A549 (cell line): ENCODE measurements around the gene IHH. TPM values are rescaled to one million over a fixed set of nuclear protein-coding genes. Genes with fewer than 3 reads are reported as not detected.

Experiments used
- ATAC-seq, 2 experiments: fragments of 200-7000 bp in 1 of 2; fragments of >200 bp in 1 of 2; cut with Nextera tagmentation in 1 of 2; cut with Tn5 transposase in 1 of 2; 3 replicates each; pipeline versions ENCODE4 v1.8.0 to v1.9.1; 2018 to 2020; ENCODE audit warnings: mild to moderate bottlenecking in 1 of 2, moderate library complexity in 1 of 2
- CTCF ChIA-PET: fragments of 300-600 bp; sonication (Branson Sonifier 250); formaldehyde crosslinking; extraction: SDS; loops from one replicate; lab custom pipeline; 2021; ENCODE audit warnings: antibody characterized with exemption, inconsistent platforms; lab: Yijun Ruan, JAX
- POLR2A ChIA-PET: fragments of 350-600 bp; formaldehyde crosslinking; extraction: SDS; loops from one replicate; lab custom pipeline; 2021; ENCODE audit warnings: antibody characterized with exemption, inconsistent platforms; lab: Yijun Ruan, JAX
- DNase-seq, 2 experiments: peaks; one replicate each; pipeline versions ENCODE4 v3.0.0 to v3.0.0-alpha.2; 2011 to 2016; ENCODE audit warnings: low read depth in 1 of 2, low spot score in 1 of 2
- FAIRE-seq: peaks from 2 replicates; lab custom pipeline; 2011; peaks lifted over from hg19 to GRCh38; lab: Jason Lieb, UNC
- H3K27ac ChIP-seq, 2 experiments: fragments of >200 bp; sonication (Bioruptor Twin); formaldehyde crosslinking; 3 replicates each; pipeline ENCODE4 v1.5.1; 2016 to 2017
- H3K4me1 ChIP-seq: fragments of >200 bp; sonication (Bioruptor Twin); formaldehyde crosslinking; 3 replicates; pipeline ENCODE4 v1.6.1; 2016
- H3K4me2 ChIP-seq: fragments of >200 bp; sonication (Bioruptor Twin); formaldehyde crosslinking; 3 replicates; pipeline ENCODE4 v1.6.1; 2016
- H3K4me3 ChIP-seq: fragments of >200 bp; sonication (Bioruptor Twin); formaldehyde crosslinking; 3 replicates; pipeline ENCODE4 v1.5.1; 2016
- H3K9me3 ChIP-seq: fragments of >200 bp; sonication (Bioruptor Twin); formaldehyde crosslinking; 3 replicates; pipeline ENCODE4 v1.6.1; 2016
- ATOH8 ChIP-seq: fragments of 250-450 bp; sonication (Bioruptor Pico); IDR thresholded peaks from 2 replicates; pipeline ENCODE4 v1.5.0; 2020; ENCODE audit warnings: low read depth, mild to moderate bottlenecking, moderate library complexity
- BCL3 ChIP-seq: fragments of >200 bp; sonication (Bioruptor Twin); formaldehyde crosslinking; IDR thresholded peaks from 3 replicates; pipeline ENCODE4 v1.6.1; 2016
- BHLHE40 ChIP-seq: IDR thresholded peaks from 2 replicates; pipeline ENCODE4 v1.6.1; 2012; ENCODE audit warnings: low read depth, low read length, inconsistent platforms
- CEBPB ChIP-seq, 2 experiments: fragments of >200 bp in 1 of 2; sonication (Bioruptor Twin) in 1 of 2; formaldehyde crosslinking in 1 of 2; IDR thresholded peaks; 2 replicates each; pipeline ENCODE4 v1.6.1; 2012 to 2016
- CHD4 ChIP-seq: fragments of 200-600 bp; sonication (generic); IDR thresholded peaks from 2 replicates; pipeline ENCODE4 v1.6.1; 2016; ENCODE audit warnings: antibody characterized with exemption, mild to moderate bottlenecking, borderline replicate concordance
- CTCF ChIP-seq: fragments of >200 bp; sonication (Bioruptor Twin); formaldehyde crosslinking; IDR thresholded peaks from 3 replicates; pipeline ENCODE4 v1.5.1; 2016
- FOSB ChIP-seq: fragments of 250-450 bp; sonication (Bioruptor Pico); IDR thresholded peaks from 2 replicates; pipeline ENCODE4 v1.5.0; 2020; ENCODE audit warnings: mild to moderate bottlenecking, moderate library complexity
- FOSL2 ChIP-seq, 2 experiments: fragments of 450-650 bp in 1 of 2; fragments of >200 bp in 1 of 2; sonication (Bioruptor Twin) in 1 of 2; formaldehyde crosslinking; IDR thresholded peaks; 2 replicates each; pipeline versions ENCODE4 v1.5.0 to v1.6.1; 2016 to 2020; ENCODE audit warnings: mild to moderate bottlenecking in 1 of 2, moderate library complexity in 1 of 2
- HEYL ChIP-seq: fragments of 250-450 bp; sonication (Bioruptor Pico); IDR thresholded peaks from 2 replicates; pipeline ENCODE4 v1.8.0; 2021; ENCODE audit warnings: mild to moderate bottlenecking, moderate library complexity
- HMGXB4 ChIP-seq: fragments of 250-450 bp; sonication (Bioruptor Pico); IDR thresholded peaks from 2 replicates; pipeline ENCODE4 v1.5.0; 2021; ENCODE audit warnings: mild to moderate bottlenecking, moderate library complexity, borderline replicate concordance
- HOXA7 ChIP-seq: fragments of 250-450 bp; sonication (Bioruptor Pico); IDR thresholded peaks from 2 replicates; pipeline ENCODE4 v1.5.0; 2020; ENCODE audit warnings: mild to moderate bottlenecking, moderate library complexity
- HOXB13 ChIP-seq: fragments of 250-450 bp; sonication (Bioruptor Pico); IDR thresholded peaks from 2 replicates; pipeline ENCODE4 v1.5.0; 2020; ENCODE audit warnings: low read depth, mild to moderate bottlenecking, moderate library complexity
- KDM5A ChIP-seq: fragments of 200-600 bp; sonication (generic); IDR thresholded peaks from 2 replicates; pipeline ENCODE4 v1.6.1; 2016; ENCODE audit warnings: antibody characterized with exemption, mild to moderate bottlenecking
- MYC ChIP-seq: IDR thresholded peaks from 2 replicates; pipeline ENCODE4 v1.6.1; 2012; ENCODE audit warnings: mild to moderate bottlenecking, inconsistent platforms, low read length, improper control_type of control experiment, borderline replicate concordance
- NFE2L2 ChIP-seq: fragments of 150-350 bp; conservative IDR thresholded peaks from 2 replicates; pipeline ENCODE4 v1.6.1; 2014; ENCODE audit warnings: low read length
- NPAS2 ChIP-seq: fragments of 250-450 bp; sonication (Bioruptor Pico); IDR thresholded peaks from 2 replicates; pipeline ENCODE4 v1.8.0; 2022; ENCODE audit warnings: mild to moderate bottlenecking, moderate library complexity, borderline replicate concordance
- NR3C1 ChIP-seq: fragments of >200 bp; sonication (Bioruptor Twin); formaldehyde crosslinking; IDR thresholded peaks from 3 replicates; pipeline ENCODE4 v1.6.1; 2017
- PBX3 ChIP-seq: IDR thresholded peaks from 2 replicates; pipeline ENCODE4 v1.6.1; 2012
- PHF8 ChIP-seq: fragments of 200-600 bp; sonication (generic); IDR thresholded peaks from 2 replicates; pipeline ENCODE4 v1.6.1; 2016; ENCODE audit warnings: low read depth, mild to moderate bottlenecking, antibody characterized with exemption, moderate library complexity, borderline replicate concordance
- POLR2AphosphoS2 ChIP-seq: conservative IDR thresholded peaks from 2 replicates; pipeline ENCODE4 v1.6.1; 2012; ENCODE audit warnings: low read length, improper control_type of control experiment, inconsistent platforms
- RAD21 ChIP-seq, 2 experiments: fragments of >200 bp in 1 of 2; sonication (Bioruptor Twin) in 1 of 2; formaldehyde crosslinking in 1 of 2; IDR thresholded peaks in 1 of 2; conservative IDR thresholded peaks in 1 of 2; 2 replicates in 1 of 2; 3 replicates in 1 of 2; pipeline ENCODE4 v1.6.1; 2012 to 2018; ENCODE audit warnings: inconsistent platforms in 1 of 2
- RCOR1 ChIP-seq: fragments of 150-350 bp; IDR thresholded peaks from 2 replicates; pipeline ENCODE4 v1.6.1; 2014; ENCODE audit warnings: antibody characterized with exemption, low read length, low read depth
- REST ChIP-seq: fragments of 200-600 bp; sonication (generic); IDR thresholded peaks from 2 replicates; pipeline ENCODE4 v1.6.1; 2016; ENCODE audit warnings: antibody characterized with exemption, mild to moderate bottlenecking, moderate library complexity
- SMC3 ChIP-seq: fragments of >200 bp; sonication (Bioruptor Twin); formaldehyde crosslinking; IDR thresholded peaks from 3 replicates; pipeline ENCODE4 v1.6.1; 2018; ENCODE audit warnings: inconsistent platforms
- USF2 ChIP-seq: fragments of 450-650 bp; IDR thresholded peaks from 2 replicates; pipeline ENCODE4 v1.6.1; 2014; ENCODE audit warnings: antibody characterized with exemption
- ZNF302 ChIP-seq: fragments of 250-450 bp; sonication (Bioruptor Pico); IDR thresholded peaks from 2 replicates; pipeline ENCODE4 v1.9.0; 2021; ENCODE audit warnings: inconsistent platforms, mild to moderate bottlenecking, moderate library complexity
- ZSCAN20 ChIP-seq: fragments of 250-450 bp; sonication (Bioruptor Pico); IDR thresholded peaks from 2 replicates; pipeline ENCODE4 v1.8.0; 2022; ENCODE audit warnings: mild to moderate bottlenecking, moderate library complexity
- WGBS: methylation state at CpG from one replicate; pipeline ENCODE4 v1.1.6; 2017; ENCODE audit errors: missing lambda C conversion rate; 5-methylcytosine and 5-hydroxymethylcytosine counted together
- polyA plus RNA-seq, 4 experiments: library from polyadenylated mRNA; depleted of rRNA in 3 of 4; stranded (reverse); fragments of >200 nt; fragmentation: RNase III in 1 of 4; extraction: RNeasy Plus Mini Kit Qiagen cat#74134 plus additional on column Dnase treatment in 1 of 4; gene quantifications; 2 replicates in 3 of 4; 3 replicates in 1 of 4; pipeline ENCODE4 v1.2.3, GENCODE V29; 2011 to 2017

The IHH gene
- polyA plus RNA-seq, 2 of the 4 experiments (the other 2 are of a cell fraction) = 0.13 TPM; not detected in 1

- H3K4me2 ChIP-seq = no peak overlapping the region
- no peaks in the 10 kb centered on the region for H3K9me3 ChIP-seq
- H3K27ac ChIP-seq = no peak overlapping the region
- no peak overlapping the region for H3K4me3 ChIP-seq
- no peaks in the 10 kb centered on the region for H3K4me1 ChIP-seq
- TF ChIP-seq ZNF302 (CRISPR knock-in tag) = no peak
- TF ChIP-seq CTCF = peak; percentile 88
- no peak for TF ChIP-seq KDM5A
- peak; percentile 82 to 87 for TF ChIP-seq RAD21 (conservative IDR thresholded peaks at IDR 0.05 in 1 of 2, IDR thresholded peaks at IDR 0.05 in 1 of 2)
- no peak for TF ChIP-seq NFE2L2
- no peak for TF ChIP-seq PBX3
- TF ChIP-seq PHF8 = no peak
- TF ChIP-seq NPAS2 (CRISPR knock-in tag) = no peak
- TF ChIP-seq HOXB13 (CRISPR knock-in tag) = no peak
- no peak for TF ChIP-seq CEBPB (IDR thresholded peaks at IDR 0.05)
- no peak for TF ChIP-seq MYC
- TF ChIP-seq RCOR1 = no peak
- no peak for TF ChIP-seq FOSL2 (IDR thresholded peaks at IDR 0.05)
- no peak for TF ChIP-seq FOSL2 (CRISPR knock-in tag; IDR thresholded peaks at IDR 0.05)
- no peak for TF ChIP-seq NR3C1
- no peak for TF ChIP-seq BHLHE40
- no peak for TF ChIP-seq FOSB
- TF ChIP-seq HEYL (CRISPR knock-in tag) = no peak
- TF ChIP-seq ATOH8 (CRISPR knock-in tag) = no peak
- peak; percentile 84 for TF ChIP-seq SMC3
- no peak for TF ChIP-seq REST
- no peak for TF ChIP-seq HMGXB4 (CRISPR knock-in tag)
- no peak for TF ChIP-seq ZSCAN20 (CRISPR knock-in tag)
- TF ChIP-seq CHD4 = no peak
- no peak for TF ChIP-seq HOXA7 (CRISPR knock-in tag)
- TF ChIP-seq BCL3 = no peak
- TF ChIP-seq USF2 = no peak
- no peak for TF ChIP-seq POLR2AphosphoS2
- ChIA-PET POLR2A (no interaction called here), CTCF (interaction anchor here (0.6 to 12.4 kb wide), 57 partner anchors 10 to 498 kb away, joined by 3 to 173 read pairs (median 6); partner anchors contain the start of genes CFAP65, CRYBA2, IHH and NHEJ1)
- 32% methylated on average over 9 of the region's 9 CpGs for WGBS
- peak; percentile 89 to 97; a peak in 5 of 6 replicates for ATAC-seq
- no peak for FAIRE-seq
- peak; percentile 76 to 80 for DNase-seq
These were observed 30.9 kb downstream of the IHH start for GRCh38 chr2:219029829-219030165.
